Transverse colon (tissue), 4 donors: ENCODE measurements around the gene IL36A. TPM values are rescaled to one million over a fixed set of nuclear protein-coding genes. Genes with fewer than 3 reads are reported as not detected.

ENCODE experiments used
- DNase-seq: peaks from one replicate; pipeline ENCODE4 v3.0.0-alpha.2; 2019
- H3K27ac ChIP-seq, 4 donors: fragments of 200-600 bp; sonication (generic); 2 replicates each; pipeline ENCODE4 v1.5.1; 2016 to 2018; ENCODE audit warnings: inconsistent platforms in 4 of 4
- H3K27me3 ChIP-seq: fragments of 200-600 bp; sonication (generic); 2 replicates; pipeline ENCODE4 v1.5.1; 2017; ENCODE audit warnings: inconsistent platforms
- H3K36me3 ChIP-seq, 4 donors: fragments of 200-600 bp; sonication (generic); 2 replicates each; pipeline ENCODE4 v1.5.1; 2017 to 2019; ENCODE audit warnings: inconsistent platforms in 4 of 4
- H3K4me1 ChIP-seq, 4 donors: fragments of 200-600 bp; sonication (generic); 2 replicates each; pipeline ENCODE4 v1.5.1; 2017 to 2020; ENCODE audit warnings: inconsistent platforms in 4 of 4
- H3K4me3 ChIP-seq, 4 donors: fragments of 200-600 bp; sonication (generic); 1 replicate in 1 of 4; 2 replicates in 3 of 4; pipeline versions ENCODE4 v1.5.1 to v1.6.1; 2017 to 2019; ENCODE audit warnings: inconsistent platforms in 4 of 4
- H3K9me3 ChIP-seq, 2 donors: fragments of 200-600 bp; sonication (generic); 2 replicates each; pipeline ENCODE4 v1.5.1; 2017 to 2019; ENCODE audit warnings: inconsistent platforms in 2 of 2
- CTCF ChIP-seq, 5 experiments: fragments of 200-600 bp in 3 of 5; fragments of 450-650 bp in 2 of 5; sonication (generic) in 3 of 5; IDR thresholded peaks; 1 replicate in 2 of 5; 2 replicates in 3 of 5; pipeline ENCODE4 v1.5.1; 2016 to 2017; ENCODE audit warnings: antibody characterized with exemption in 5 of 5, inconsistent platforms in 3 of 5, mild to moderate bottlenecking in 2 of 5, moderate library complexity in 1 of 5
- EP300 ChIP-seq: sonication (generic); formaldehyde crosslinking; IDR thresholded peaks from one replicate; pipeline ENCODE4 v1.6.1; 2017; ENCODE audit warnings: antibody characterized with exemption, low read depth
- POLR2A ChIP-seq: fragments of 450-650 bp; IDR thresholded peaks from one replicate; pipeline ENCODE4 v1.6.1; 2016; ENCODE audit warnings: antibody characterized with exemption, mild to moderate bottlenecking, moderate library complexity
- POLR2AphosphoS5 ChIP-seq, 3 donors: sonication (generic); formaldehyde crosslinking; IDR thresholded peaks; one replicate each; pipeline ENCODE4 v1.6.1; 2016; ENCODE audit warnings: antibody characterized with exemption in 3 of 3
- WGBS, 2 donors: methylation state at CpG; one replicate each; pipeline ENCODE4 v1.1.5; 2018; ENCODE audit warnings: low coverage in 1 of 2; 5-methylcytosine and 5-hydroxymethylcytosine counted together
- in situ Hi-C, 4 donors: fragments of 200-750 bp; cut with MboI; loops; one replicate each; pipeline versions ENCODE4 v1.15.0 to v1.15.1; 2017; ENCODE audit warnings: low sequenced_read_pairs in 3 of 4, low pct_ligation_motif_present in 1 of 4, low pct_unique_long_range_greater_than_20kb in 1 of 4
- intact Hi-C: fragments of 100-400 bp; cut with DNase I; formaldehyde crosslinking; loops from one replicate; pipeline ENCODE4 v1.15.1; 2023; ENCODE audit warnings: low total_unique reads
- total RNA-seq, 4 donors: library from RNA; depleted of rRNA; stranded (reverse); fragments of >200 nt; gene quantifications; one replicate each; pipeline ENCODE4 v1.1.0, GENCODE V29; 2016

IL36A gene
- total RNA-seq, 4 donors from 2014 or later: not detected

GRCh38 chr2:113038291-113038690 lies 33.0 kb downstream of the IL36A start:
- H3K4me1 ChIP-seq: peaks cover 0 to 15% (median 0%) of the 10 kb centered on the region in 4 donors
- H3K36me3 ChIP-seq: no peaks in the 10 kb centered on the region
- WGBS, 2 donors: 78% methylated on average over 3 of the region's 3 CpGs; no CpG with 5 or more reads in 1 of the 2 donors
- in situ Hi-C loops: no loop called here
- no peak overlapping the region for H3K27ac ChIP-seq
- no peak overlapping the region for H3K4me3 ChIP-seq
- no peak for DNase-seq
- no peaks in the 10 kb centered on the region for H3K9me3 ChIP-seq
- TF ChIP-seq CTCF (IDR thresholded peaks at IDR 0.05): no peak
- no peak for TF ChIP-seq POLR2A
- no peak for TF ChIP-seq POLR2AphosphoS5 (IDR thresholded peaks at IDR 0.05)
- no peak for TF ChIP-seq EP300
- intact Hi-C loops: no loop called here
- H3K27me3 ChIP-seq: peaks cover 7% of the 10 kb centered on the region

GRCh38 chr2:113039158-113039557 lies 33.9 kb downstream of the IL36A start:
- in situ Hi-C loops: no loop called here

GRCh38 chr2:113039719-113040118 lies 34.5 kb downstream of the IL36A start:
- intact Hi-C loops: no loop called here
- Histone ChIP-seq H3K36me3 (no peaks in the 10 kb centered on the region), H3K4me3 (no peak overlapping the region), H3K4me1 (peaks cover 0 to 15% (median 0%) of the 10 kb centered on the region in 4 donors), H3K9me3 (no peaks in the 10 kb centered on the region), H3K27me3 (no peaks in the 10 kb centered on the region), H3K27ac (no peak overlapping the region)
- in situ Hi-C loops: no loop called here
- TF ChIP-seq POLR2AphosphoS5 (IDR thresholded peaks at IDR 0.05): no peak
- no peak for TF ChIP-seq EP300
- no peak for TF ChIP-seq CTCF (IDR thresholded peaks at IDR 0.05)
- no peak for TF ChIP-seq POLR2A
- no peak for DNase-seq
- 33 to 44% methylated on average over 5 of the region's 5 CpGs for WGBS, 2 donors

More at GRCh38 chr2:113039158-113039557, 33.9 kb downstream of the IL36A start:
- Histone ChIP-seq H3K36me3 (no peaks in the 10 kb centered on the region), H3K9me3 (no peaks in the 10 kb centered on the region), H3K4me3 (no peak overlapping the region), H3K27me3 (peaks cover 4% of the 10 kb centered on the region), H3K4me1 (peaks cover 0 to 15% (median 0%) of the 10 kb centered on the region in 4 donors), H3K27ac (no peak overlapping the region)
- no peak for DNase-seq
- no peak for TF ChIP-seq CTCF (IDR thresholded peaks at IDR 0.05)
- no peak for TF ChIP-seq POLR2AphosphoS5 (IDR thresholded peaks at IDR 0.05)
- TF ChIP-seq POLR2A: no peak
- TF ChIP-seq EP300: no peak
- intact Hi-C loops: no loop called here
- WGBS, 2 donors: 59% methylated on average over 2 of the region's 2 CpGs; no CpG with 5 or more reads in 1 of the 2 donors

- no peak for DNase-seq
- in situ Hi-C loops (no loop called here), intact Hi-C loops (no loop called here)
- Histone ChIP-seq H3K4me3 (no peak overlapping the region), H3K4me1 (peaks cover 0 to 15% (median 0%) of the 10 kb centered on the region in 4 donors), H3K27me3 (no peaks in the 10 kb centered on the region), H3K36me3 (no peaks in the 10 kb centered on the region), H3K27ac (no peak overlapping the region), H3K9me3 (no peaks in the 10 kb centered on the region)
- TF ChIP-seq POLR2A (no peak), EP300 (no peak), CTCF (IDR thresholded peaks at IDR 0.05) (no peak), POLR2AphosphoS5 (IDR thresholded peaks at IDR 0.05) (no peak)
- WGBS, 2 donors: 72 to 83% methylated on average over 3 to 5 of the region's 5 CpGs
These were observed 36.6 kb downstream of the IL36A start for GRCh38 chr2:113041871-113042270.
